ENCODE data around the gene AUP1.
A peak's percentile ranks its signal among the peaks of the same experiment; 100 is the strongest.
"Not testable (repeated sequence)": the region's sequence is repeated elsewhere in the genome, so short reads cannot be mapped to it uniquely, and the experiment has no call there.

Gene AUP1, protein sequence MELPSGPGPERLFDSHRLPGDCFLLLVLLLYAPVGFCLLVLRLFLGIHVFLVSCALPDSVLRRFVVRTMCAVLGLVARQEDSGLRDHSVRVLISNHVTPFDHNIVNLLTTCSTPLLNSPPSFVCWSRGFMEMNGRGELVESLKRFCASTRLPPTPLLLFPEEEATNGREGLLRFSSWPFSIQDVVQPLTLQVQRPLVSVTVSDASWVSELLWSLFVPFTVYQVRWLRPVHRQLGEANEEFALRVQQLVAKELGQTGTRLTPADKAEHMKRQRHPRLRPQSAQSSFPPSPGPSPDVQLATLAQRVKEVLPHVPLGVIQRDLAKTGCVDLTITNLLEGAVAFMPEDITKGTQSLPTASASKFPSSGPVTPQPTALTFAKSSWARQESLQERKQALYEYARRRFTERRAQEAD

GRCh38 chr2:74529357-74530238 lies at the start of gene AUP1, which contains the start of gene HTRA2:
TSS of gene AUP1 (minus strand) at chr2:74529706. CDS start at chr2:74529629, 77 bp downstream.
TSS of gene HTRA2 (plus strand) at chr2:74529933. CDS start at chr2:74530007, 74 bp downstream.
- DNase-seq = peak; percentile 100

DNA sequence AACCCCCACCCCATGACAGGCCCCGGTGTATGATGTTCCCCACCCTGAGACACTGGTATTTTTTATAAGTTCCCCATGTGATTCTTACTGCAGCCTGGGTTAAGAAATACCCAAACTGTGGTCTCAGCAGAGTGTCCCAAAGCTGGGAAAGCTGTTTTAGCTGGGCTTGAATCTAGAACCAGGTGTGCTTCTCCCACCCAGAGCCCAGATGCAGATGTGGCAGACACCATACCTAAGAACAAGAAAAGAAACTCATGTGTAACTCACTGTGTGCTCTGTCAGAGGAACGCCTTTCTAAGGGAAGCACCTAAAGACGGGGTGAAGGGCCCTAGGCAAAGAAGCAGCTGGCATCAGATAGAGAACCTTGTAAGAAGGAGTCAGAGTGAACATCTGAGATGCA lies 48.9 kb upstream of the AUP1 start:
- DNase-seq = no peak

- DNase-seq = peak; percentile 8
Observed at GRCh38 chr2:74577448-74577847, 47.9 kb upstream of the AUP1 start.

- DNase-seq = no peak
Observed at GRCh38 chr2:74576863-74577229, 47.3 kb upstream of the AUP1 start.

DNA sequence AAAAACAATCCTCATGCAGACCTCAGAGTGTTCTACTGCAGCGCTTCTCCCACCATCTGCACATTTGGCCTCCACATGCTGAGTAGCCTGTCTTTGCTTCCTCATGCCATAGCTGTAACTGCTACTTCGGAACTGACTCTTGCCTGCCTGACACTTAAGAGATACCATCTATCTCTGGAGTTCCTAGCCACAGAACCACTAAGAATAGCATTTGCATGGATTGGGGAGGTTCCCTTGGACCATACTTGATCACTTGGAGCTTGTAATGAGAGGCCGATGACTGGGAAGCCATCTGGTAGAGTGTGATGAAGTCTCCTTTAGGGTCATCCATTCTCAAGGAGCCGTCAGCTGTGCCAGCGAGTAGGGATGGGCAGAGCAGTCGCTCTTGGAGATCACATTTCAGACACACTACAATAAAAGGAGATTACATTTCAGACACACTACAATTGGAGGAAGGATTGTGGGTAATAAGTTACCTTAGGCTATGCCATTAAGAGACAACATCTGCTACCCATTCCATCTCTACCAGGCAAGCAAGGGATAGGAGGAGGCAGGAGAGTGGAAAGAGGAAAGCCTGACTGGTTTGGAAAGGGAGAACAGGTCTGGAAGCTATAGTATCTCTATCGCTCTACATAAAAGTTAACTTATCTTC lies 46.8 kb upstream of the AUP1 start:
- DNase-seq = no peak

GRCh38 chr2:74575320-74575719 lies 45.8 kb upstream of the AUP1 start:
- DNase-seq = no peak

- DNase-seq = no peak
Observed at GRCh38 chr2:74573747-74574562, 44.4 kb upstream of the AUP1 start.

GRCh38 chr2:74572178-74572925 lies 42.8 kb upstream of the AUP1 start:
- DNase-seq = peak; percentile 17

- no peak for DNase-seq
Observed at GRCh38 chr2:74571058-74571457, 41.6 kb upstream of the AUP1 start.

GRCh38 chr2:74569686-74570085 lies 40.2 kb upstream of the AUP1 start:
- DNase-seq = no peak

DNA sequence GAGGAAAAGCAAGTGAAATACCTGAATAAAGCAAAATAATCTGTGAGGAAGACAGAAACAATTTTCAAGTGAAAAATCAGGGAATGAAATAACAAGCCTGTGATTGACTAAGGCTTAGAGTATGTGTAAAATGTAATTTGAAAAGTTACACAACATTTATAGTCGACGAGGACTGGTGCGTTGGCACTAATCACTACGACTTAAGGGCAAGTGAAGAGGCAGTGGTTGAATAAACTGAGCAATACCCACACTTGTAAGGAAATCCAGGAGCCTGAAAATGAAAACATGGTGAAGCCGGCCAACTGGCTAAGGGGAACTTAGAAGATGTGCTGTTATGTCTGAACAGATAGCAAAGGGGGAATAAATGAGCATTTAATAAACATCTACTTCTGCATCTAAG lies 38.4 kb upstream of the AUP1 start:
- DNase-seq = no peak

DNA sequence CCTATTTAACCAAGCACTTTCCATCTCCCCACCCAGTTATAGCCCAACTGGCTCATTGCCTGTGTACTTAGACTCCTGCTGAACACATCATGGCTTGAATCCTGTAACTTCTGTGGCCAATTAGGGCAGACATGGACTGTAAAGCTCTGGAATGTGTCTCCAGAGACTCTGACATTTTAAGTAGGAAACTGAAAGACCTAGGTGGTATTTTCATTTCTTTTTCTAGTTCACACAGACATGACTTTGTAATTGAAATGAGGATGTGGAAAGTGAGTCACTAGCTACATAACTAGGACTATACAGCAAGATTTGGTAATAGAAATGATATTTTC lies 37.2 kb upstream of the AUP1 start:
- no peak for DNase-seq

DNA sequence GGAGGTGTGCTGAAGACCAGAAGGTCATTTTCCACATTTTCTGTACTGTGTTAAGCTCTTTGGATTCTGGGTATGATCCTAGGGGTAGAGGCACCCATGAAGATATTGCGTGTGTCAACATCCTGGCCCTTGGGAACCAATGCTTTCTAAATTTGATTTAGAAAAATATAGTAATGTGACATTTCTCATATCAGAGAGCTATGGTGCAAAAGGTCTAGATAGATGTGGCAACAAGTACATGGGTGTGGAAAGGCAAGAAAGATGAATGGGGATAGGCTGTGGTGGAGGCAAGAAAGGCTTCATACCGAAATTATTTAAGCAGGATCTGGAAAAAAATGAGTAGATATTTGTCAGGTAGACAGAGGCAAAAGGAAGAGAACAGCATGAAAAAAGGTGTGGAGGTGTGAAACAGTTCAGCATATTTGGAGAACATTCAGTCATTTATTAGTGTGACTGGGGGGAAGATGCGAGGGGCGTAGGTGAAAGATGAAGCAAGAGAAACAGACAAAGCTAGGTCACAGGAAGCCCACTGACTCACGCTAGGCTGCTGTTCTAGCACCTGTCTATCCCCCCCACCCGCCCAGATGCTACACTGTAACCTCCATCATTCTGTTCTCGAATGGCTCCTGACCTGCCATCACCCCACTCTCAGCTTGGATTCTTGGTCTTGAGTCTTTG lies 36.7 kb upstream of the AUP1 start:
- DNase-seq = no peak

DNA sequence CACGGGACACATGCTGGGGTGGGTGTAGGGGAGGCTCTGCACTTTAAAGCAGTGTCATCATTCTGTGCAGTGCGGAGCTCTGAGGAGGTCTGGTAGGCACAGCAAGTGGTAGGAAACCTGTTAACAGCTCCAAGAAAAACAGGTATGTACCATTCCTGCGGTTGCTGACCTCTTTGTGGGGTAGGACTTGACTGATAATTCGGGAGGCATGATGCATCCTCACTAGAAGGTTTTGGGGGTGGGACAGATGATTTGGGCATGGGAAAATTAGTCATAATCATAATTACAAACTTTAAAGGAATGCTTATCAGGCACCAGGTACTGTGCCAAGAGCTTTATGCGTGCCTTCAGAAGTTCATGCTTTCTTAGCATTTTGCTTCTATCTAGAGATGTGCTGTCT lies 34.7 kb upstream of the AUP1 start:
- DNase-seq = no peak

DNA sequence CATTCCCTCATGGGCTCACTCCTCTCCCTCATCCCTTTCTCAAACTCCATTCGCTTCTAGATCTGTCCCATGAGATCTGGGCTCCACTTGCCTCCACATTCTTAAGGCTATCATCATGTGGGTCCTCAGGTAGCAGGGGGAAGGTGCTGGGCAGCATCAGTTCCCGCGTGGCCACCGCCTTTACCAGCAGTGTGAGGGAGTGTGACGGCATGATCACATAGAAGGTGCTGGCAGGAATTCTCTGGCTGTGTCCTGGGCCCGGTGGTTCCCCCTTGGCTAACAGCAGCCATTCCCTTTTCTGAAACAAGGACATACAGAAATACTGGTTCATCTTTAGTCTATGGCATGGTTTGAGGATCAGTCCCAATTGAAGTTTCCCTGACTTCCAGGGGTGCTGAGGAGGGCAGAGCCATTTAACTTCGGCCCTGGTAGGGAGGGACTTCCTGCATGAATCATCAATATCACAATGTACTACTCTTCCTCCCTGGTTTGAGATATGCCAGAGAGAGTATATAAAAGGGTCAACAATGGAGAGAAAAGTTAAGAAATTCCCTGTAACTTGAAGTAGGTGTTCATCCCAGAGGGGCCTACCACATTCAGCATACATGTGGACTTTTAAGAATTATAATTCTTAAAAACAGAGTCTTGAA lies 32.7 kb upstream of the AUP1 start:
- DNase-seq = no peak

DNA sequence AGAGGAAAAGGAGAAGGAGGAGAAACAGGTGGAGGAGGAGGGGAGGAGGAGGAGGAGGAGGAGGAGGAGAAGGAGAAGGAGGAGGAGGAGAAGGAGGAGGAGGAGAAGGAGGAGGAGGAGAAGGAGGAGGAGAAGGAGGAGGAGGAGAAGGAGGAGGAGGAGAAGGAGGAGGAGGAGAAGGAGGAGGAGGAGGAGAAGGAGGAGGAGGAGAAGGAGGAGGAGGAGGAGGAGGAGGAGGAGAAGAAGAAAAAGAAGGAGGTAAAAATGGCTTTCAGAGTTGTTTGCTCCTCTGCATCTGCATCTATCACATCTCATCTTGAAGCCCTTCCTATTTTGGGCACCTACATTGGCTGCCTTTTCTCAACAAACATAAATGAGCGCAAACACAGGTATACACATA lies 31.5 kb upstream of the AUP1 start:
- not testable (repeated sequence) for DNase-seq

GRCh38 chr2:74560591-74560990 lies 31.1 kb upstream of the AUP1 start:
- DNase-seq = no peak

GRCh38 chr2:74559912-74560311 lies 30.4 kb upstream of the AUP1 start:
- DNase-seq = no peak

GRCh38 chr2:74558284-74559230 lies 29.1 kb upstream of the AUP1 start:
- peak; percentile 21 for DNase-seq
